UCSD-AML1 (cell line): ENCODE results near the gene CTU2.

ENCODE experiments used
- DNase-seq: peaks from one replicate; lab custom pipeline; 2025; ENCODE audit not compliant: unreplicated experiment; lab: John Stamatoyannopoulos, UW

Gene CTU2

GRCh38 chr16:88759245-88759975 lies 53.1 kb downstream of the CTU2 start:
- no peak for DNase-seq

GRCh38 chr16:88759976-88760350 lies 53.7 kb downstream of the CTU2 start:
- no peak for DNase-seq

- no peak for DNase-seq
Measured at GRCh38 chr16:88760424-88761142, 54.3 kb downstream of the CTU2 start.

GRCh38 chr16:88761143-88761534 lies 54.8 kb downstream of the CTU2 start:
- no peak for DNase-seq

- DNase-seq = no peak
Measured at GRCh38 chr16:88761830-88762229, 55.5 kb downstream of the CTU2 start.

- DNase-seq = no peak
Measured at GRCh38 chr16:88762258-88762870, 56.1 kb downstream of the CTU2 start.

GRCh38 chr16:88762941-88763340 lies 56.6 kb downstream of the CTU2 start:
- no peak for DNase-seq

- DNase-seq = no peak
Measured at GRCh38 chr16:88763502-88764053, 57.3 kb downstream of the CTU2 start.

GRCh38 chr16:88764080-88764479 lies 57.8 kb downstream of the CTU2 start:
- no peak for DNase-seq

- DNase-seq = no peak
Measured at GRCh38 chr16:88764913-88765349, 58.6 kb downstream of the CTU2 start.
